H1 (cell line): Measurements from ENCODE around the gene GLDC. TPM values are rescaled to one million over a fixed set of nuclear protein-coding genes. Genes with fewer than 3 reads are reported as not detected.

Experiments
- polyA plus RNA-seq, 7 experiments: library from polyadenylated mRNA; depleted of rRNA in 3 of 7; stranded (reverse) in 5 of 7; unstranded in 2 of 7; fragments of >200 nt in 5 of 7; fragments of 200-250 nt in 2 of 7; gene quantifications; 1 replicate in 5 of 7; 2 replicates in 1 of 7; 4 replicates in 1 of 7; pipeline versions ENCODE4 v1.2.1 to v1.2.3, GENCODE V29; 2011 to 2013; ENCODE audit warnings: missing spikeins in 2 of 7, mixed read lengths in 2 of 7
- small RNA-seq: library from polyadenylated mRNA; stranded (forward); fragments of <200 nt; extraction: miRNeasy Mini kit (QIAGEN cat#:217004); gene quantifications from one replicate; pipeline ENCODE3, GENCODE V24; 2013; ENCODE audit not compliant: insufficient read depth
- total RNA-seq: library from RNA; stranded (reverse); fragmentation: NEBNext Ultra II Directional; extraction: Animal tissue kit (Norgen Biotek cat#: 25700); gene quantifications from 2 replicates; pipeline ENCODE4 v1.2.1, GENCODE V29; 2021

The GLDC gene
- total and polyA plus RNA-seq, 2 of the 8 experiments (the other 6 are each of a cell fraction or from before 2014, with no cell fraction given), result 48.8 to 101 TPM

Small RNA genes lying within 50 kb of the gene (small RNA-seq; reads per million reads assigned to genes)
- gene RN7SL123P, result not detected
- not detected for gene RN7SL25P

Other genes starting within 250 kb of the GLDC start
- 42.5 and 48.0 TPM in 2 replicates for gene UHRF2, start 232.5 kb downstream of the GLDC start, total RNA-seq
- 31.8 and 32.5 TPM in 2 replicates for gene UHRF2, start 232.5 kb downstream of the GLDC start, polyA plus RNA-seq (2011; rRNA removed)
- gene KDM4C, start 112.2 kb upstream of the GLDC start, total RNA-seq, result 25.0 and 26.1 TPM in 2 replicates
- 13.0 and 13.2 TPM in 2 replicates for gene KDM4C, start 112.2 kb upstream of the GLDC start, polyA plus RNA-seq (2011; rRNA removed)